GM19452 (cell line): Measurements from ENCODE around the gene FGR.
"Not testable (repeated sequence)": the region's sequence is repeated elsewhere in the genome, so short reads cannot be mapped to it uniquely, and the experiment has no call there.

Experiments used
- ATAC-seq: cut with Tn5 transposase; IDR thresholded peaks from one replicate; pipeline ENCODE4 v1.9.1; 2021; ENCODE audit not compliant: unreplicated experiment

Gene FGR

GRCh38 chr1:27634985-27635367, at the start of gene FGR:
TSS of gene FGR (minus strand) at chr1:27635185. CDS start at chr1:27623916, 11,269 bp downstream.
- ATAC-seq, result no peak

DNA sequence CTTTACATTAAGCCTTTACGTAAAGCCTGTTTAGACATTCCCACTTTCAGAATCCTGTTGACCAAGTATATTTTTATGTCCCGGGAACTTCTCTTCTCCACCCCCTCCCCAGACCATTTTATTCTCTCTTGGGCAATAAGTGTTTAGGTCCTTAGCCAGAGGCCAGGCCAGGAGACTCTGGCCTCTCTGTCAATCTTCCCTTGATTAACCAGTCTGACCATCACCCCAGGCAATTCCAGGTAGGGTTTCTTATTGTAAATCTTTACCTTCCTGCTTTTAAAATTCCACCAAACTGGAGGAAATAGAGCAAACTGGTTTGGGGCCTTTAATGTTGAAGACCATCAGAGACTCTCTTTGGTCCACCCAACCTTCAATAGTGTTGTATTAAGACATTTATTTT, 49.2 kb upstream of the FGR start:
- no peak for ATAC-seq

DNA sequence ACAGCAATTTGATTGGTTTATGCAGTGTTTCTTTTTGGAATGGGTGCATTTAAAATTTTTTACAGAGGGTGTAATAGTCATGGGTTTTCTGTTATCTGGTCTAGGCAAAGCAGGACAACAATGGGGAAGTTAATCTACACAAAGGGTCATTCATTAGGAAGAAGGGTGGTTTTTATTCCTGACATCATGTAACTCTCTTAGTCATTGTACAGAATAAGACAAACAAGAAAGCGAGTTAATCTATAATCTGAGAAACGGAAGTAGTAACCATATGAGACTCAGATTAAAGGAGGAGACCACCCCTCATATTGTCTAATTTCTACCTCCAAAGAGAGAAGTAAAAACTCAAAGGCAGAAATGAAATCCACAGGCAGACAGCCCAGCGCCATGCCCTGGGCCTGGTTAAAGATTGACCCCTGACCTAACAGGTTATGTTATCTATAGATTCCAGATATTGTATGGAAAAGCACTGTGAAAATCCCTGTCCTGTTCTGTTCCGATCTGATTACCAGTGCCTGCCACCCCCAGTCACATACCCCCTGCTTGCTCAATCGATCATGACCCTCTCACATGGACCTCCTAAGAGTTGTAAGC, 47.5 kb upstream of the FGR start:
- no peak for ATAC-seq

- ATAC-seq, result not testable (repeated sequence)
Observed at GRCh38 chr1:27681580-27681979, 46.6 kb upstream of the FGR start.

GRCh38 chr1:27680225-27680791, 45.3 kb upstream of the FGR start:
- ATAC-seq, result not testable (repeated sequence)

DNA sequence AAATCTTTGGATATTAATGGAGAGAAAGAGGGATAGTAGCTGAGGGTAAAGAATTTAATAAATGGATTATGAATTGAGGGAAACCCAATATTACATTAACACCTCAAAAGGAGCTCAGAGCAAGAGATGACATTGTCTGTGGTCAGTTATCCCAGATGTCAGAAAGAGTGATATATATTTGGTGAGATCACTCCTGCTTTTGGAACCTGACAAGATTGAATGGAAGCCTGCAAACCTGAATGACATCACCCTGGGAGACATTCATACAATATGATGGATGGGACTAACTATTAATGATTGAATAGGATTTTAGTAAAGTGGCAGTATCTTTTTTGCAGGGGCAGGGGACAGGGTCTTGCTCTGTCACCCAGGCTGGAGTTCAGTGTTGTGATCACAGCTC, 43.8 kb upstream of the FGR start:
- no peak for ATAC-seq

GRCh38 chr1:27676410-27676809, 41.4 kb upstream of the FGR start:
- no peak for ATAC-seq

DNA sequence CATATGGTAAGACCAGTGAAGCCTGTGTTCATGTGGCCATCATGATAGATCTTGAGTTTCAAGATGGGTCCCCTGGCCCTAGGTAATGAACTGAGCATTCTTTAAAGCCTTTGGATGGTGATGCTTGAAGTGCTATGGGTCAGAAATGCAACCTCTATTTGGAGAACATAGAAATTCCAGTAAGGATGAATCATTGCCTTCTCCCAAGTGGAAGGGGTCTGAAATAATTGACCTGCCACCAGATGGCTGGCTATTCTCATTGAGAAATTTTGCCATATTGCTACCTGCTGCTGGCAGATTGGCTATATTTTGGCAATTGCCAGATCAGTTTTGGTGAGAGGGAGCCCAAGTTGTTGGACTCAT, 37.7 kb upstream of the FGR start:
- ATAC-seq, result no peak

DNA sequence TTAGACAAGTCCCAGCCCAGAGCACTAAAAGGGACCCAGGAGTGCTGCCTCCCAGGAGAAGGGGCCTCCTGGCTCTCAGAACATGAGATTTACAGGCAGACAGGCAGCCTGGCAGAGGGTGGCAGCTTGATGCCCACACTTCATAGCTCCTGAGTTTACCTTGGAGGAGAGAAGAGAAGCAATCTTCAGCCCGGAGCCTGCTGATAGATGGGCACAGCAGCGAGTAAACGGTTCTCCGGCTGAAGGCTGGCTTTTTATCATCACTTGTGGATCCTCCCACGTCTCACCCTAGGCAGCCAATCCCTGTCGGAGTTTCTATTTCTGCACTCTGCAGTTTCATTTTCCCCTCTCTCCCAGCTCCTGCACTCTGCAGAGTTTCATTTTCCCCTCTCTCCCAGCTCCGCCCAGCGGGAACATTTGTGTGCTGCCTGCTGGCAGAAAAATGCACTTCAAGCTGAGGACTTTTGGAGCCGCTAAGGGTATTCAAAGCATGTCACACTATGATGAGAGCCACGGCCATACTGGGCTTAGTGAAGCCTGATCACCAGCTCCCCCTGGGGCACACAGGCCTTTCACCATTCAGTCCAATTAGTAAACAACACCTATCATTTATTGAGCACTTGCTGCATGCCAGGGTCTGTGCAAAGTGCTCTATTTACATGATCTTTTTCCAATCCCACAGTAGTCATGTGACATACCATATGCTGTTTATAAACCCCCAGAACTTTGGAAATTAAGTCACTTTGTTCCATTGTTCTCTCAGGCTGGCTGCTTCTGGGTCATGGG, 37.2 kb upstream of the FGR start, which contains the start of gene IFI6:
IFI6 (minus strand) TSS at position 229 of the 786 bp plus-strand sequence. CDS start 2,878 bp downstream, outside the sequence.
- ATAC-seq, result peak; percentile 81

- ATAC-seq, result no peak
Observed at GRCh38 chr1:27669876-27670275, 34.9 kb upstream of the FGR start.

DNA sequence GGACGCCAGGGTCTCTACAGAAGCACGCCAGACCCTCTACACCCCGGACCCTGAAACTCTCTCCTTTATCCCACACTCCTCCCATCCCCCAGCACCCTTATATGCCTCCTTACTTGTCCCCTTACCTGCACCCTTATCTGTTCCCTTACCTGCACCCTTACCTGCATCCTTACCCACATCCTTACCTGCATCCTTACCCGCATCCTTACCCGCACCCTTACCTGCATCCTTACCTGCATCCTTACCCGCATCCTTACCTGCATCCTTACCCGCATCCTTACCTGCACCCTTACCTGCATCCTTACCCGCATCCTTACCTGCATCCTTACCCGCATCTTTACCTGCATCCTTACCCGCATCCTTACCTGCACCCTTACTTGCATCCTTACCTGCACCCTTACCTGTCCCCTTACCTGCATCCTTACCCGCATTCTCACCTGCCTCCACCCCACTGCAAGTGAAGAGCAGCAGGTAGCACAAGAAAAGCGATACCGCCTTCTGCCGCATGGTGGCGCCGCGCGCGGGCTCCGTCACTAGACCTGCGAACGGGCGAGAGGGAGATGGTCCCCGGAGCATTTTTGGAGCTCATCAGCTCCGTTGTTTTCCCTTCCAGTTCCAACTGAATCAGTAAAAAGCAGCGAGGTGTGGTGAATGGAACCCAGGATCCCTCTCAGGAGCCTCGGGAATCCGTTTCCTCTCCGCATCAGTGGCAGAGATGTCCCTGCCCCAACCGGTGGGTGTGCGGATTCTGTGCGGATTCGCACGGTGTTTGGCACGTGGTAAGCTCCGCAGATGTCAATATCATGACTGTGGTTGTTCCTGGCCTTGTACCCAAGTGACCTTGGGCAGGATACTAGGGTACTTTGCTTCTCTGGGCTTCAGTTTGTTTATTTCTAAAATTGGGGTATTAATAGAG, 34.1 kb upstream of the FGR start:
- no peak for ATAC-seq

GRCh38 chr1:27668121-27668807, 33.3 kb upstream of the FGR start:
- no peak for ATAC-seq

DNA sequence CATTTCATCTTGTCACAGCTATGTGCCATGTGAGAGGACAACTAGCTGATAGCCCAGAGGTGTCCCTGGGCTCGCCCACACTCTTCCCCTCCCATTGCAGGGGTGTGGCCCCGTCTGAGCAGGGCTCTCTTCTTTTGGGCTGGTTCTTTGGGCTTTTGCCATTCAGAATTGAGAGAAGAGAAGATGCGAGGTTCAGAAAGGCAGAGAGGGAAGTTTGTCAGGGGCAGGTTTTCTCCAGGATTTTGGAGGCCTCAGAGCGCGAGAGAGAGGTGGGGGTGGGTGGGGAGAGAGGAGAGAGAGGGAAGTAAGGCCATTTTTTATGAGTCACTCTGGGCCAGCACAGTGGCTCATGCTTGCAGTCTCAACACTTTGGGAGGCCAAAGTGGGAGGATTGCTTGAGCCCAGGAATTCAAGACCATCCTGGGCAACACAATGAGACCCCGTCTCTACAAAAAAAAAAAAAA, 31.8 kb upstream of the FGR start:
- ATAC-seq, result no peak

GRCh38 chr1:27666294-27666693, 31.3 kb upstream of the FGR start:
- ATAC-seq, result no peak

DNA sequence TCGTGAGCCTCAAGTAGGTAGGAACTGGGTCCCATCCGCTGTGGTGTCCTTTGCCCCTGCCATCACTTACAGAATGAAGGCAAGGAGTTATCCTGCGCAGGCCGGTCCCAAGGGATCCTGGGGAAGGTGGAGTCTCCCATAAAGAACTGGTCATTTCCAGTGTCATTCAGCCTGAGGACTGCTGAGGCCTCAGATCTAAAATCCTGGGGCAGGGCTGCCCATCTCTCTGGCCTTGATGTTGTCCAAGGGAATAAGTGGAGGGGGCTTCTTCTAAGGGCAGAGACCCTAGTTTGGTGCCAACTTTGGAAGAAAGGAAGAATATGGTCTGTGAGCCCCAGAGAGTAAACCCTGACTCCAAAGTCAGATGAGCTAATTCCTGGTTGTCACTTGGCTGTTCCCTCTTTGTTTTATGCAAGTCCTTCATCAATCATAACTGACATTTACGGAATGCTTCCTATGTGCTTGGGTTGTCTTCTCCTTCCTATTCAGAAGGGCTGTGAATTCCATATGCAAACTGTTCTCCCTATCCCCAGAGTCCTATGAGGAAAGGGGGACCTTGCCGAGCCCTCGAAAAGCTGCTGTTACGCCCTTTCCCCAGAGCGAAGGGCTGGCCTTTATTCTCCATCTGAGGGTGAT, 30.1 kb upstream of the FGR start:
- no peak for ATAC-seq

- ATAC-seq, result no peak
Observed at GRCh38 chr1:27664291-27664690, 29.3 kb upstream of the FGR start.

- peak; percentile 43 for ATAC-seq
Observed at GRCh38 chr1:27662707-27663393, 27.9 kb upstream of the FGR start.

GRCh38 chr1:27662261-27662660, 27.3 kb upstream of the FGR start:
- ATAC-seq, result no peak

DNA sequence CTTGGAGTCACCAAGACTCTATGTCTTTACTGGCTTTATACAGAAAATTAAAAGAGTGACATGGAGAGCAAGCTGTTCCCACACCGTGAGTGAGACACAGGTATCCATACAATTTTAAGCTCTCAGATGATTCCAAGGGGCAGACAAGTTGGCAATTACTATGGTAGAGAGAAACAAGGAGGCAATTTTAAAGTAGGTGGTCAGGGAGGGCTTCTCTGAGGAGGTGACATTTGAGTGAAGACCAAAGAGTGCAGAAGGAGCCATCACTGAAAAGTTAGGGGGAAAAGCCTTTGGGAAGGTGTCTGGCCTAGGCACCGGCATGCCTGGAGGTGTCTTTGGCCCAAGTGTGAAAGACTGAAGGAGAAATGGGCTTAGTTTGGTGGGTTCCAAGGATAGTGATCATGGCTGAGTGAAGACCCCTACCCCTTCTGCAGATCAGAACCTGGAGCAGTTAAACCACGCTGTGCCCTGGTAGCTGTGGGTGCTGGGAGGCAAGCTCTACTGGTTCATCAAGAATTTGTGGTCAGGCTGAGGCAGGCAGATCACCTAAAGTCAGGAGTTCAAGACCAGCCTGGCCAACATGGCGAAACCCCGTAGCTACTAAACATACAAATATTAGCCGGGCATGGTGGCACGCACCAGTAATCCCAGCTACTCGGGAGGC, 26.6 kb upstream of the FGR start:
- no peak for ATAC-seq
